Measurements from ENCODE around the gene SLC35G1.
A peak's percentile ranks its signal among the peaks of the same experiment; 100 is the strongest.

SLC35G1 gene

GRCh38 chr10:93879273-93879672 is 14.5 kb upstream of the SLC35G1 start:
- DNase-seq = no peak

DNA sequence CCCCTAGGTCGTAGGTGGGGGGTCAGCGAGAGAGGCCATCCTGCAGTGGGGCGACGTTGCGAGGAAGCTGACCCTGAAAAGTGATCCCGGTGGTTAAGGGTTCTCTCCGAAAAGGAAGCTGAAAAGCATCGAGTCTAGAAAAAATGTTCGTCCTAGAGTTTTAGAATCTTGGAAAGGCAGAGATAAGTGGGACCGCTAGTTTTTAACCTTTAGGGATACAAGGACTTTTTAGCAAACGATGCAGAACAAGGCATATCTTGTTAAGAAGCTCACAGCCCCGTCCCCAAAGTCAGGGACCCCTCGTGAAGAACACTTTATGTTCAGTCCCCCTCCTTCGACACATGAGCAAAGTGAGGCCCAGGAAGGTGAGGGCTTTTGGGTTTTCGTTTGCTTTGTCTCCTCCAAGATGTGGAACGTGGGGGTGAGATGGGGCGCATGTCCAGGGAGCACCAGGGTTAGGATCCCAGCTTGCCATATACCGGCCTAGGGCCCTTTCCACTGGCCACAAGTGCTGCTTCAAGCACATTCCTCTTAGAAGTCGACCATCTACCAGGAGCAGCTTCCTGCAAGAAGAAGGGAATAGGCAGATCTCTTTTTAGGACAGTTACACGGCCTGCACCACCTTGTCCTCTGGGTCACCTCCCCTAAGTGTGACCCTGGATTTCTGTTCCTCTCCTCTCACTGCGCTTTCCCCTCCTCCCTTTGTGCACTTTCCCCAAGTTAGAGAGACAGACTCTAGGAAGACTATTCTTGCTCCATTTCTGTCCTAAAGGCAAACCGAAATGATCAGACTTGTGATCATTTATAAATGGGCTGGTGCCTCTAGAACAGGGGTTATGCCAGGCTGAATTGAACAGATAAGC is 969 bp downstream of the SLC35G1 start:
- no peak for DNase-seq

DNA sequence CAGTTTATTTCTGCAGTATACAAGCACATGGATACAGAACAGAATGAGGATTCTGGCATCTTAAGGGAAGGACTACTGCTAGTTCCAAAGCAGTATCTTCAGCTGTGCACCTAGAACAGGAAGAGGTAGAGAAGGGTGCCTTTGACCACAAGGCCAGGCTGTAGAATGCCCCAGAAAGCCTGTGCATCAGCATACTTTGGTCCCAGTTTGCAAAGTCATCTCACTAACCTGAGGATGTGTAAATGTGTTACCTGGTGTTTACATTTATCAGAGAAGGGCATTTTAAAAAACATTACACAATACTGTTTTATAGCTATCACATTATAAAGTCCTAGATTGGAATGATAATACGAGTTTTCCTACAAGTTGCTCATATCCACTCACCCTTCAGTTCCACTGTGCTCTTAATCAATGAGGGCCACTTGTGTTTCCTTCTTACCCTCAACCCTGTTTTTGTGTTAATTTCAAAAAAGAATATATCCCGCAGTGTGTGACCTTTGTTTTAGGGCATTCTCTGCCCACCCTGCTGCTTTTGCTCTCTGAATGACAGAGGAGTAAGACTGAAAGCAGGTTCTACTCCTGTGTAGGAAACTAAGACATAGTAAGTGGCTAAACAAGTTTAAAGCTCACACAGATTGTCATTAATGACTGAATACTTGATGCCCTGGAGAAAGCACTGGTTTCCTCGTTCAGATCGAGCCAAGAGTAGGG is 3.4 kb downstream of the SLC35G1 start:
- no peak for DNase-seq

DNA sequence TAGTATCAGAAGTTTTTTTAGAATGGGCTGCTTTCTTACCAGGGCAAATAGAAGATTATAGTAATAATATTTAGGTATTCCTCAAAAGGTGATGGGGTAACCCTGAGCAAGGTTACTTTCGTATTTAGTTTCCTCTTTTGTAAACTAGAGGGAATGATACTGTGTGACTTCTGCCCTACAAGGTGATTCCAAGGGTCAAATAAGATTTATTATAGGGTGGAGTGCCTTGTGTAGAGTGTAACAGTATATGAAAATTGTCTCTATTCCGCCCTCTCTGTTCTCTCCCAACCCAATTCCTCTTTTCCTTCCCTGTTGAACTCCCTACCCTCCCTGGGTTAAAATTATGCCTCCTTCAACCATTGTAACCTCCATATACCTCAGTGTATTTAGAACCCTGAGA is 5.3 kb downstream of the SLC35G1 start:
- DNase-seq = no peak

DNA sequence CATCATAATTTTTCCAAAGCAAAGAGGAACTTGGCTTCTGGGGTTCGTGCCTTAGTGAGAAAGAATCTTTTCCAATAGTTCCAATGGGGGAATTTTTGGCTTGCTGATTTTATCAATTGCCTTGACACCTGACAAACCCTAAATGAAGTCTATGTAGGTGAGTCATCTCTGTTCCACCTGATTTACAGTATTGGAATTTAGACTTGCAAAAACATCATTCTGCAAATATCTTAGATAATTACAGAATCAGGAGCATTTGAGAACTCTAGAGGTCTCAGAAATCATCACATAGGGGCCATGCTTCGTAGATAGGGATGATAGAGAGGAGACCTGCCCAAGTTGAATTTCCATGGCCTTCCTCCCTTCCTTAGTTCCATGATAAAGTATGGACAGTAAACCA is 9.3 kb downstream of the SLC35G1 start:
- no peak for DNase-seq

DNA sequence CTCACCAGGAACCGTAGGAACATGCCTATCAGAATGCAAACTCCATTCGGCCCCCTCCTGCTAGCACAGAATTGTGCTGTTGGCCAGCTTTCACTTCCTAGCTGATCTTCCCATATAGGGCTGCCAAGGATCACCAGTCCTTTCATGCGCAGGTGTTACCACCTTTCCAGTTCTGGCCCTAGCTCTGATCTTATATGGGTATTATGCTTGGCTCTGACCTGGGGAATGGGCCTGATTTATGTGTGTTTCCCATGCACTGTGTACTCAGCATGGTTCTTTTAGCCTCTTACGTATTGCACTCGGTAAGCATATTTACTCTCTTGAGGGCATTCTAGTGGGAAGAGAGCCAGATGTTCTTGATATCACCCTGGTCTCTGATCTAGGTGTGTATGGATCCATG is 11.1 kb downstream of the SLC35G1 start:
- no peak for DNase-seq

DNA sequence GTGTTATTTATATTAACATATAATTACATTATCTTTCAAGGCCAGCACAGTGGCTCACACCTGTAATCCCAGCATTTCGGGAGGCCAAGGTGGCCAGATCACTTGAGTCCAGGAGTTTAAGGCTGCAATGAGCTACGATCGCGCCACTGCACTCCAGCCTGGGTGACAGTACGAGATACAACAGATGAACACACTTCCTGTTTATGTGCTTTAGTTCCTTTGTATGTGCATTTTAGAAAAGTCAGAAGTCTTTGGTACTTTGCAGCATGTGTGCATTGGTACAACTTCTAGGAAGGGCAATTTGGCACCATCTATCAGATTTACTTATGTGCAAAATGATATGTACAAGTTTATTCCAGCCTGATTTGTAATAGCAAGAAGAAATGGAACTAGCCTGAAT is 13.3 kb downstream of the SLC35G1 start:
- no peak for DNase-seq

GRCh38 chr10:93911866-93912265 is 18.1 kb downstream of the SLC35G1 start:
- DNase-seq = no peak

GRCh38 chr10:93912444-93912843 is 18.7 kb downstream of the SLC35G1 start:
- DNase-seq = no peak

DNA sequence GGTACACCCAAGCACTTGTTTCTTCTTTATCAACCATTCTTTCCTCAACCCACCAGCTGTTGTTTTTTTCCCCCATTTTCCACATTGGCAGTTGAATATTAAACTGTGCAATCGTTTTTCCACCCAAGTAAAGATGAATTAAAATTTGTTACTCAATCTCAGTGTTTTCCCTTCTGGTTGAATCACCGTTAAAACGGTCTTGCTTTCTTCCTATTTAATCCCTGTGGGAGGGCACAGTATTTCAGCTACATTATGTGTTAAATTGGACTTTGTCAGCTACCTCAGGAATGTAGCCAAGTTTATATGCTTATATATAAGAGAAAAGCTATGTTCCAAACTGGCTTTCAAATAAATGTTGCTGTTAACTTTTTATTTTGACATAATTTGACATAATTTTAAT is 19.9 kb downstream of the SLC35G1 start:
- DNase-seq = no peak

- DNase-seq = no peak
These were observed 21.8 kb downstream of the SLC35G1 start for GRCh38 chr10:93915598-93915997.

GRCh38 chr10:93916257-93917063 is 22.7 kb downstream of the SLC35G1 start:
- peak in 1 of 2 donors; percentile 24 for DNase-seq

- no peak for DNase-seq
These were observed 23.2 kb downstream of the SLC35G1 start for GRCh38 chr10:93917064-93917391.

DNA sequence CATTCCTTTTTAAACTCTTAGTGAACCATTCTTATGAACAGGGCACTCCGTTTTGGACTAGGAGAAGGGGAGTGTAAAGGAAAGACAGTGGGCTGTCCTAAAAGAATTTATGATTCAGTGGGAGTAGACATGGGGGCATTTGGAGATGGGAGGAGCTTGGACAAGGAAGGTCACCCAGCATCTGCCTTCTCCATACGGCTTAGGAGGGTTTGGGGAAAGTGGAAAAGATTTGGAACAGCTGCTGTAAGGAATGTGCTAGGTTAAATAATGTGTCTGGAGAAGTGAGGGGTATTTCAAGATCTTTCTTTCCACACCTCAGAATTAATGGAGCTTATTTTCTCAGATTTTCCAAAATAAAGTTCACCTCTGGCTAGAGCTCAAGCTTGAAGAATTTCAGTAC is 24.0 kb downstream of the SLC35G1 start:
- no peak for DNase-seq

DNA sequence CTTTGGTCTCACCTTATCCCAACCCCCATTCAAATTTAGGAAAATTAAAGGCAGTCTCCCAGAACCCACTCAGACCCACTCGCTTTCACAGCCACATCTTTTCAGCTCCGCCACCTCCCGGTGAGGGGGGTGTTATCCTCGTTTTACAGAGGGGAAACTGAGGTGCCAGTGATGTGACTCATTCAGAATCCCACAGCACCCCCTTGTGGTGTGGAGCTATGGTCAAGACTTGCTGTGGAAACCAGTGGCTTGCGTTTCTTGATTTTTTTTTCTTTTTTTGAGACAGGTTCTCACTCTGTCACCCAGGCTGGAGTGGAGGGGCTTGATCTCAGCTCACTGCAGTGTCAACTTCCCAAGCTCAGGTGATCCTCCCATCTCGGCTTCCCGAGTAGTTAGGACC is 27.6 kb downstream of the SLC35G1 start:
- no peak for DNase-seq

DNA sequence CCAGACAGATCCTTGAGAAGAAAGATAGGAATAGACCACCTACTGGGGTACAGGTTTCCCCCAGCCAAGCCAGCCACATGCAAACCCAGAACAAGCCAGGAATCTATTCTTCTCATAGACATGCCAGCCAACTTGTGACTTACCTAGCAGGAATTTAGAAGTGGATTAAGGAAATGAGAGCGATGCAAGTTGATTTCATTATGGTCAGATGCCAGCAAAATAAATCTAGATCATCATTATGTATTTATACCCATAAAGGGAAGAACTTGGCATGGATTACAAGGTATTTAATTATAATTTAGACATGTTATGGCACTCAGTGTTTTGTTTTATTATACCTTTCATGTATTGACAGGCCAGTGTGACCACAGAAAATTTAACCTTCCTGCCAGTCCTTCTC is 32.8 kb downstream of the SLC35G1 start:
- DNase-seq = no peak

DNA sequence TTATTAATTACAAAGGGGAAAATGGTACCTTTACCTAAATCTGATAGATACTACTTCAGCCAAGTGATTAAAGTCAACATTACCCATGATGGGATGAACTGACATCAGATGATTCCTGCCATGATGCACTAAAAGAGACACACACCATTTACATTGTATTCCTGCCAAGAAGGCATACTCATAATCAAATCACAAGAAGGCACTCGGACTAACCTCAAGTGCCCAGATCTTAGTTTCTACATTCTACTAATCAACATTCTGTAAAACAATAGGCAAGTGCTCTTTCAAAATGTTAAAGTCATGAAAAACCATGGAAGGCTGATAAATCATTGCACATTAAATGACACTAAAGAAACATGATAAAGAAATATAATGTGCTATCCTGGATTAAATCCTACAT is 44.4 kb downstream of the SLC35G1 start:
- no peak for DNase-seq

GRCh38 chr10:93940881-93941280 is 47.1 kb downstream of the SLC35G1 start:
- no peak for DNase-seq

DNA sequence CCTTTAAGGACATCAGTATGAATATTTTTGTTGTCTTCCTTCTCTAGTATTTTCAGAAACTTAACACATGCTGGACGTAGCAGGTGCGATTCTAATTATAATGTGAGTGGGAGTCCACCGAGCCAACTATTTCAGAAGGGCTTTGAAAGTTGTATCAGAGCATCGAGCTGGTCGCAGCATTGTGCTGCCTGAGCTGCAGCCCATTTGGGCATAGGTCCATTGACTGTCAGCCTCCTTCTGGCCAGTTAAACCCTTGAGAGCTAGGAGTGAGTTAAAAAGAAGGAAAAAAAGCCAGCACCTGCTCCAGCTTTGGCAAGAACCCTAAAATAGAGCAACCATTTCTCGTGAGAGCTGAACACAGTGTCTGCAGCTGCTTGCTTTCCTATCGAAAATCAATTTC is 47.8 kb downstream of the SLC35G1 start:
- no peak for DNase-seq

- DNase-seq = no peak
These were observed 52.0 kb downstream of the SLC35G1 start for GRCh38 chr10:93945819-93946218.

- no peak for DNase-seq
These were observed 53.3 kb downstream of the SLC35G1 start for GRCh38 chr10:93947055-93947454.

GRCh38 chr10:93947524-93947923 is 53.7 kb downstream of the SLC35G1 start:
- no peak for DNase-seq

GRCh38 chr10:93951905-93952304 is 58.1 kb downstream of the SLC35G1 start:
- no peak for DNase-seq

Data from hippocampal formation (tissue), 2 donors.